HEK293T (cell line): Measurements from ENCODE around the gene KYNU.

ENCODE experiments used
- ARNT ChIP-seq: fragments of 450-650 bp; IDR thresholded peaks from 2 replicates; pipeline ENCODE4 v1.6.1; 2017; ENCODE audit warnings: mild to moderate bottlenecking
- ELF4 ChIP-seq: fragments of 450-650 bp; IDR thresholded peaks from 2 replicates; pipeline ENCODE4 v1.6.1; 2017; ENCODE audit warnings: antibody characterized with exemption
- FOXM1 ChIP-seq: fragments of 450-650 bp; IDR thresholded peaks from 2 replicates; pipeline ENCODE4 v1.6.1; 2017; ENCODE audit warnings: mild to moderate bottlenecking, borderline replicate concordance
- NFRKB ChIP-seq: fragments of 450-650 bp; IDR thresholded peaks from 2 replicates; pipeline ENCODE4 v1.6.1; 2016; ENCODE audit warnings: mild to moderate bottlenecking, moderate library complexity
- SP1 ChIP-seq: fragments of 450-650 bp; IDR thresholded peaks from 2 replicates; pipeline ENCODE4 v1.6.1; 2017
- SUZ12 ChIP-seq: fragments of 450-650 bp; IDR thresholded peaks from 2 replicates; pipeline ENCODE4 v1.6.1; 2016; ENCODE audit warnings: mild to moderate bottlenecking
- TARDBP ChIP-seq: fragments of 450-650 bp; IDR thresholded peaks from 2 replicates; pipeline ENCODE4 v1.6.1; 2016
- TF ChIP-seq, protein P1 (sequence below): fragments of 450-650 bp; IDR thresholded peaks from 2 replicates; pipeline ENCODE4 v1.6.1; 2016

DNA sequence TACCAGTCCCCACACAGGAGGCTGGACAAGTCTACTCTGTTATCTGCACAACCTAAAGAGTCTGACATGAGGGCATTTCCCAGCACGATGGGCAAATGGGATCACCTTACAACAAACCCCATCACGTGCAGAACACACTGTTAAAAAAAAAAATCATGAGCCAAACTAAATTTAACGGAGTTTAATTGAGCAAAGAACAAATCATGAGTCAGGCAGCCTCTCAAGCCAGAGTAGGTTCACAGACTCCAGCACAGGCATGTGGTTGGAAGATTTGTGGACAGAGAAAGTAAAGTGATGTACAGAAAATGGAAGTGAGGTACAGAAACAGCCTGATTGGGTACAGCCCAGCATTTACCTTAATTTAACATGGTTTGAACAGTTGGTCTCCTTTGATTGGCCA is 59.9 kb downstream of the KYNU start:
- TF ChIP-seq ARNT (no peak), SUZ12 (no peak), SP1 (no peak), NFRKB (no peak), FOXM1 (no peak), TARDBP (no peak), ELF4 (no peak)
- TF ChIP-seq, protein P1, sequence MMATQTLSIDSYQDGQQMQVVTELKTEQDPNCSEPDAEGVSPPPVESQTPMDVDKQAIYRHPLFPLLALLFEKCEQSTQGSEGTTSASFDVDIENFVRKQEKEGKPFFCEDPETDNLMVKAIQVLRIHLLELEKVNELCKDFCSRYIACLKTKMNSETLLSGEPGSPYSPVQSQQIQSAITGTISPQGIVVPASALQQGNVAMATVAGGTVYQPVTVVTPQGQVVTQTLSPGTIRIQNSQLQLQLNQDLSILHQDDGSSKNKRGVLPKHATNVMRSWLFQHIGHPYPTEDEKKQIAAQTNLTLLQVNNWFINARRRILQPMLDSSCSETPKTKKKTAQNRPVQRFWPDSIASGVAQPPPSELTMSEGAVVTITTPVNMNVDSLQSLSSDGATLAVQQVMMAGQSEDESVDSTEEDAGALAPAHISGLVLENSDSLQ = no peak
